HepG2 (cell line): Measurements from ENCODE around the gene CSNK1D. TPM values are rescaled to one million over a fixed set of nuclear protein-coding genes. Genes with fewer than 3 reads are reported as not detected.

Experiments used
- EED ChIP-seq: sonication (generic); formaldehyde crosslinking; IDR thresholded peaks from 2 replicates; pipeline ENCODE4 v1.5.0; 2020; ENCODE audit warnings: mild to moderate bottlenecking, missing genetic modification reagents
- FOXC1 ChIP-seq: sonication (generic); formaldehyde crosslinking; IDR thresholded peaks from 2 replicates; pipeline ENCODE4 v1.8.0; 2022; ENCODE audit warnings: mild to moderate bottlenecking, missing genetic modification reagents, borderline replicate concordance
- GLI4 ChIP-seq: sonication (generic); formaldehyde crosslinking; IDR thresholded peaks from 2 replicates; pipeline ENCODE4 v1.5.1; 2020; ENCODE audit warnings: missing genetic modification reagents, mild to moderate bottlenecking, moderate library complexity, borderline replicate concordance
- KLF13 ChIP-seq: sonication (generic); formaldehyde crosslinking; IDR thresholded peaks from 2 replicates; pipeline ENCODE4 v1.4.0; 2020; ENCODE audit warnings: mild to moderate bottlenecking, missing genetic modification reagents
- NAIF1 ChIP-seq: sonication (generic); formaldehyde crosslinking; IDR thresholded peaks from 2 replicates; pipeline ENCODE4 v1.5.0; 2020; ENCODE audit warnings: mild to moderate bottlenecking, missing genetic modification reagents, borderline replicate concordance
- SIN3B ChIP-seq: fragments of 150-350 bp; IDR thresholded peaks from 2 replicates; pipeline ENCODE4 v1.6.1; 2014; ENCODE audit warnings: low read length
- SMAD1 ChIP-seq: sonication (generic); formaldehyde crosslinking; IDR thresholded peaks from 2 replicates; pipeline ENCODE4 v1.4.0; 2020; ENCODE audit warnings: missing genetic modification reagents, low read depth, mild to moderate bottlenecking, borderline replicate concordance
- SMARCE1 ChIP-seq: fragments of 450-650 bp; IDR thresholded peaks from 2 replicates; pipeline ENCODE4 v1.6.1; 2017; ENCODE audit warnings: borderline replicate concordance
- SP2 ChIP-seq: sonication (generic); formaldehyde crosslinking; IDR thresholded peaks from 2 replicates; pipeline ENCODE4 v1.5.1; 2020; ENCODE audit warnings: mild to moderate bottlenecking, missing genetic modification reagents
- ZNF180 ChIP-seq: sonication (generic); formaldehyde crosslinking; IDR thresholded peaks from 2 replicates; pipeline ENCODE4 v1.4.0; 2020; ENCODE audit warnings: low read depth, missing genetic modification reagents, borderline replicate concordance
- ZNF296 ChIP-seq: sonication (generic); formaldehyde crosslinking; conservative IDR thresholded peaks from 2 replicates; pipeline ENCODE4 v1.5.0; 2020; ENCODE audit warnings: mild to moderate bottlenecking, missing genetic modification reagents
- ZNF383 ChIP-seq: sonication (generic); formaldehyde crosslinking; IDR thresholded peaks from 2 replicates; pipeline ENCODE4 v1.4.0; 2020; ENCODE audit warnings: missing genetic modification reagents, mild to moderate bottlenecking, borderline replicate concordance
- ZNF703 ChIP-seq: sonication (generic); formaldehyde crosslinking; IDR thresholded peaks from 2 replicates; pipeline ENCODE4 v1.5.1; 2020; ENCODE audit warnings: missing genetic modification reagents, mild to moderate bottlenecking, moderate library complexity, borderline replicate concordance
- ZNF724P ChIP-seq: sonication (generic); formaldehyde crosslinking; IDR thresholded peaks from 2 replicates; pipeline ENCODE4 v1.8.0; 2022; ENCODE audit warnings: missing genetic modification reagents, borderline replicate concordance
- ZNF766 ChIP-seq: sonication (generic); formaldehyde crosslinking; IDR thresholded peaks from 2 replicates; pipeline ENCODE4 v1.5.0; 2020; ENCODE audit warnings: missing genetic modification reagents, borderline replicate concordance
- polyA plus RNA-seq, 8 experiments: library from polyadenylated mRNA; depleted of rRNA in 3 of 8; stranded (reverse) in 7 of 8; unstranded in 1 of 8; fragments of >200 nt; fragmentation: Illumina TruSeq in 4 of 8; extraction: Trizol in 4 of 8; gene quantifications; 2 replicates each; pipeline versions ENCODE4 v1.2.1 to v1.2.3, GENCODE V29; 2011 to 2016; ENCODE audit warnings: low read depth in 4 of 8, missing spikeins in 1 of 8, mixed read lengths in 1 of 8; ENCODE audit not compliant: insufficient read depth in 1 of 8
- total RNA-seq, 5 experiments: library from RNA; depleted of rRNA; stranded (reverse); fragments of >200 nt; fragmentation: Illumina TruSeq; extraction: Trizol; gene quantifications; 2 replicates each; pipeline ENCODE4 v1.2.3, GENCODE V29; 2016; ENCODE audit warnings: low read depth in 1 of 5
- TF ChIP-seq, protein P1 (sequence below): IDR thresholded peaks from 2 replicates; pipeline ENCODE4 v1.4.0; 2020; ENCODE audit warnings: mild to moderate bottlenecking, missing genetic modification reagents
- TF ChIP-seq, protein P2 (sequence below): sonication (generic); formaldehyde crosslinking; IDR thresholded peaks from 2 replicates; pipeline ENCODE4 v1.4.0; 2020; ENCODE audit warnings: missing genetic modification reagents
- TF ChIP-seq, protein P3 (sequence below): sonication (generic); formaldehyde crosslinking; IDR thresholded peaks from 2 replicates; pipeline ENCODE4 v1.5.1; 2020; ENCODE audit warnings: mild to moderate bottlenecking, missing genetic modification reagents, moderate library complexity
- TF ChIP-seq, protein P4 (sequence below): sonication (generic); formaldehyde crosslinking; IDR thresholded peaks from 2 replicates; pipeline ENCODE4; 2020; ENCODE audit warnings: missing genetic modification reagents, mild to moderate bottlenecking, borderline replicate concordance

CSNK1D gene
- total and polyA plus RNA-seq, 2 of the 13 experiments (the other 11 are each of a cell fraction or from before 2014, with no cell fraction given), result 31.5 to 128 TPM

DNA sequence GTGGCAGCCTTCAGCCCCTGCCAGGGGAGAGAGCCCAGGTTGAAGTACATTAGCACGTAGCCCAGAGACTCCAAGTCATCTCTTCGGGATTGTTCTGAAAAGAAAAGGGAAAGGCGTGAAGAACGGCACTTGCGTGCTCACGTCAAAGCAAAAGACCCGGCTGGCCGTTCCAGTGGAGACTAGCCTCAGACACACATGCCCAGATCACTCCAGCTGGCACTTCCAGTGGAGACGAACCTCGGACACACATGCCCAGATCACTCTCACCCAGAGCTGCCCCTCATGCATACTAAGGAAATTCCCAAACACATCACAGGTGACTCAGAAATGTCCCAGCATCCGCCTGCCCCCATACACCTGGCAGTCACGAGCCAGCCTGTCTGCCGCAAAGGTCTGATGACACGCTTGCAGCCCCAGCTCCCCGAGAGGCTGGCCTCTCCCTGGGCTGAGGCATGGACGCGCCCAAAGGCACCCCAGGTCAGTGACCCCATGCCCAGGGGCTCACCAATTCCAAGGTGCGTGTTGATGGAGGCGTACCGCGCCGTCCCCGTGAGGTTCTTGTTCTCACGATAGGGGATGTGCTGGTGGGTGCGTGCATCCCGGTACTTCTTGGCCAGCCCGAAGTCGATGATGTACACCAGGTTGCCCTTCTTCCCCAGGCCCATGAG, 20.9 kb downstream of the CSNK1D start (continued):
- TF ChIP-seq, protein P1, sequence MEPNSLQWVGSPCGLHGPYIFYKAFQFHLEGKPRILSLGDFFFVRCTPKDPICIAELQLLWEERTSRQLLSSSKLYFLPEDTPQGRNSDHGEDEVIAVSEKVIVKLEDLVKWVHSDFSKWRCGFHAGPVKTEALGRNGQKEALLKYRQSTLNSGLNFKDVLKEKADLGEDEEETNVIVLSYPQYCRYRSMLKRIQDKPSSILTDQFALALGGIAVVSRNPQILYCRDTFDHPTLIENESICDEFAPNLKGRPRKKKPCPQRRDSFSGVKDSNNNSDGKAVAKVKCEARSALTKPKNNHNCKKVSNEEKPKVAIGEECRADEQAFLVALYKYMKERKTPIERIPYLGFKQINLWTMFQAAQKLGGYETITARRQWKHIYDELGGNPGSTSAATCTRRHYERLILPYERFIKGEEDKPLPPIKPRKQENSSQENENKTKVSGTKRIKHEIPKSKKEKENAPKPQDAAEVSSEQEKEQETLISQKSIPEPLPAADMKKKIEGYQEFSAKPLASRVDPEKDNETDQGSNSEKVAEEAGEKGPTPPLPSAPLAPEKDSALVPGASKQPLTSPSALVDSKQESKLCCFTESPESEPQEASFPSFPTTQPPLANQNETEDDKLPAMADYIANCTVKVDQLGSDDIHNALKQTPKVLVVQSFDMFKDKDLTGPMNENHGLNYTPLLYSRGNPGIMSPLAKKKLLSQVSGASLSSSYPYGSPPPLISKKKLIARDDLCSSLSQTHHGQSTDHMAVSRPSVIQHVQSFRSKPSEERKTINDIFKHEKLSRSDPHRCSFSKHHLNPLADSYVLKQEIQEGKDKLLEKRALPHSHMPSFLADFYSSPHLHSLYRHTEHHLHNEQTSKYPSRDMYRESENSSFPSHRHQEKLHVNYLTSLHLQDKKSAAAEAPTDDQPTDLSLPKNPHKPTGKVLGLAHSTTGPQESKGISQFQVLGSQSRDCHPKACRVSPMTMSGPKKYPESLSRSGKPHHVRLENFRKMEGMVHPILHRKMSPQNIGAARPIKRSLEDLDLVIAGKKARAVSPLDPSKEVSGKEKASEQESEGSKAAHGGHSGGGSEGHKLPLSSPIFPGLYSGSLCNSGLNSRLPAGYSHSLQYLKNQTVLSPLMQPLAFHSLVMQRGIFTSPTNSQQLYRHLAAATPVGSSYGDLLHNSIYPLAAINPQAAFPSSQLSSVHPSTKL (CRISPR knock-in tag), result no peak
- TF ChIP-seq FOXC1 (peak; percentile 22; the same call in 1 of the 2 replicates), ZNF296 (CRISPR knock-in tag) (no peak), NAIF1 (CRISPR knock-in tag) (no peak), ZNF766 (CRISPR knock-in tag) (no peak), SMARCE1 (no peak), ZNF703 (CRISPR knock-in tag) (no peak), ZNF724P (CRISPR knock-in tag) (0 out of 2 replicates have a peak, but pooled peaks have one; percentile 49), SP2 (CRISPR knock-in tag) (no peak), KLF13 (CRISPR knock-in tag) (no peak), GLI4 (0 out of 2 replicates have a peak, but pooled peaks have one; percentile 34), EED (CRISPR knock-in tag) (no peak), ZNF383 (CRISPR knock-in tag) (no peak), ZNF180 (CRISPR knock-in tag) (no peak), SMAD1 (CRISPR knock-in tag) (0 out of 2 replicates have a peak, but pooled peaks have one; percentile 12), SIN3B (no peak)
- TF ChIP-seq, protein P2, sequence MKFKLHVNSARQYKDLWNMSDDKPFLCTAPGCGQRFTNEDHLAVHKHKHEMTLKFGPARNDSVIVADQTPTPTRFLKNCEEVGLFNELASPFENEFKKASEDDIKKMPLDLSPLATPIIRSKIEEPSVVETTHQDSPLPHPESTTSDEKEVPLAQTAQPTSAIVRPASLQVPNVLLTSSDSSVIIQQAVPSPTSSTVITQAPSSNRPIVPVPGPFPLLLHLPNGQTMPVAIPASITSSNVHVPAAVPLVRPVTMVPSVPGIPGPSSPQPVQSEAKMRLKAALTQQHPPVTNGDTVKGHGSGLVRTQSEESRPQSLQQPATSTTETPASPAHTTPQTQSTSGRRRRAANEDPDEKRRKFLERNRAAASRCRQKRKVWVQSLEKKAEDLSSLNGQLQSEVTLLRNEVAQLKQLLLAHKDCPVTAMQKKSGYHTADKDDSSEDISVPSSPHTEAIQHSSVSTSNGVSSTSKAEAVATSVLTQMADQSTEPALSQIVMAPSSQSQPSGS (CRISPR knock-in tag), result no peak
- TF ChIP-seq, protein P3, sequence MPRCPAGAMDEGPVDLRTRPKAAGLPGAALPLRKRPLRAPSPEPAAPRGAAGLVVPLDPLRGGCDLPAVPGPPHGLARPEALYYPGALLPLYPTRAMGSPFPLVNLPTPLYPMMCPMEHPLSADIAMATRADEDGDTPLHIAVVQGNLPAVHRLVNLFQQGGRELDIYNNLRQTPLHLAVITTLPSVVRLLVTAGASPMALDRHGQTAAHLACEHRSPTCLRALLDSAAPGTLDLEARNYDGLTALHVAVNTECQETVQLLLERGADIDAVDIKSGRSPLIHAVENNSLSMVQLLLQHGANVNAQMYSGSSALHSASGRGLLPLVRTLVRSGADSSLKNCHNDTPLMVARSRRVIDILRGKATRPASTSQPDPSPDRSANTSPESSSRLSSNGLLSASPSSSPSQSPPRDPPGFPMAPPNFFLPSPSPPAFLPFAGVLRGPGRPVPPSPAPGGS (CRISPR knock-in tag), result peak; percentile 74; the same call in 1 of the 2 replicates
- TF ChIP-seq, protein P4, sequence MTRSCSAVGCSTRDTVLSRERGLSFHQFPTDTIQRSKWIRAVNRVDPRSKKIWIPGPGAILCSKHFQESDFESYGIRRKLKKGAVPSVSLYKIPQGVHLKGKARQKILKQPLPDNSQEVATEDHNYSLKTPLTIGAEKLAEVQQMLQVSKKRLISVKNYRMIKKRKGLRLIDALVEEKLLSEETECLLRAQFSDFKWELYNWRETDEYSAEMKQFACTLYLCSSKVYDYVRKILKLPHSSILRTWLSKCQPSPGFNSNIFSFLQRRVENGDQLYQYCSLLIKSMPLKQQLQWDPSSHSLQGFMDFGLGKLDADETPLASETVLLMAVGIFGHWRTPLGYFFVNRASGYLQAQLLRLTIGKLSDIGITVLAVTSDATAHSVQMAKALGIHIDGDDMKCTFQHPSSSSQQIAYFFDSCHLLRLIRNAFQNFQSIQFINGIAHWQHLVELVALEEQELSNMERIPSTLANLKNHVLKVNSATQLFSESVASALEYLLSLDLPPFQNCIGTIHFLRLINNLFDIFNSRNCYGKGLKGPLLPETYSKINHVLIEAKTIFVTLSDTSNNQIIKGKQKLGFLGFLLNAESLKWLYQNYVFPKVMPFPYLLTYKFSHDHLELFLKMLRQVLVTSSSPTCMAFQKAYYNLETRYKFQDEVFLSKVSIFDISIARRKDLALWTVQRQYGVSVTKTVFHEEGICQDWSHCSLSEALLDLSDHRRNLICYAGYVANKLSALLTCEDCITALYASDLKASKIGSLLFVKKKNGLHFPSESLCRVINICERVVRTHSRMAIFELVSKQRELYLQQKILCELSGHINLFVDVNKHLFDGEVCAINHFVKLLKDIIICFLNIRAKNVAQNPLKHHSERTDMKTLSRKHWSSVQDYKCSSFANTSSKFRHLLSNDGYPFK (CRISPR knock-in tag), result peak; percentile 44
